Measurements from ENCODE around the gene DNAJC12. TPM values are rescaled to one million over a fixed set of nuclear protein-coding genes. Genes with fewer than 3 reads are reported as not detected.

DNAJC12 gene
- total RNA-seq, 1 donor from 2014 or later: 4.5 TPM

GRCh38 chr10:67779465-67780203, 58.4 kb downstream of the DNAJC12 start:
- H3K36me3 Mint-ChIP-seq (ENCODE audit: low read depth): no peaks in the 10 kb centered on the region
- H3K27ac Mint-ChIP-seq (ENCODE audit: unreplicated experiment): peak overlapping the region; percentile 19
- H3K9me3 Mint-ChIP-seq (ENCODE audit: low read depth): no peaks in the 10 kb centered on the region
- no peak for DNase-seq (ENCODE audit: low spot score)
- peak overlapping the region; percentile 2 for H3K4me3 Mint-ChIP-seq (ENCODE audit: unreplicated experiment)
- H3K27me3 Mint-ChIP-seq (ENCODE audit: low read depth): no peaks in the 10 kb centered on the region
- H3K4me1 Mint-ChIP-seq (ENCODE audit: low read depth): peaks cover 20% of the 10 kb centered on the region
- peak; percentile 96 for TF ChIP-seq CTCF (IDR thresholded peaks at IDR 0.05)

GRCh38 chr10:67776371-67776770, 61.6 kb downstream of the DNAJC12 start:
- TF ChIP-seq CTCF (IDR thresholded peaks at IDR 0.05): no peak
- Mint-ChIP-seq H3K27ac (ENCODE audit: unreplicated experiment) (no peak overlapping the region), H3K36me3 (ENCODE audit: low read depth) (no peaks in the 10 kb centered on the region), H3K9me3 (ENCODE audit: low read depth) (no peaks in the 10 kb centered on the region), H3K4me1 (ENCODE audit: low read depth) (peaks cover 20% of the 10 kb centered on the region), H3K4me3 (ENCODE audit: unreplicated experiment) (no peak overlapping the region), H3K27me3 (ENCODE audit: low read depth) (no peaks in the 10 kb centered on the region)
- DNase-seq (ENCODE audit: low spot score): no peak

GRCh38 chr10:67775279-67775678, 62.7 kb downstream of the DNAJC12 start:
- no peak for DNase-seq (ENCODE audit: low spot score)
- H3K9me3 Mint-ChIP-seq (ENCODE audit: low read depth): no peaks in the 10 kb centered on the region
- H3K36me3 Mint-ChIP-seq (ENCODE audit: low read depth): no peaks in the 10 kb centered on the region
- no peak overlapping the region for H3K4me3 Mint-ChIP-seq (ENCODE audit: unreplicated experiment)
- no peak overlapping the region for H3K27ac Mint-ChIP-seq (ENCODE audit: unreplicated experiment)
- no peak for TF ChIP-seq CTCF (IDR thresholded peaks at IDR 0.05)
- peaks cover 20% of the 10 kb centered on the region for H3K4me1 Mint-ChIP-seq (ENCODE audit: low read depth)
- no peaks in the 10 kb centered on the region for H3K27me3 Mint-ChIP-seq (ENCODE audit: low read depth)

- Mint-ChIP-seq H3K36me3 (ENCODE audit: low read depth) (no peaks in the 10 kb centered on the region), H3K4me1 (ENCODE audit: low read depth) (peaks cover 13% of the 10 kb centered on the region), H3K4me3 (ENCODE audit: unreplicated experiment) (no peak overlapping the region), H3K27ac (ENCODE audit: unreplicated experiment) (no peak overlapping the region), H3K9me3 (ENCODE audit: low read depth) (no peaks in the 10 kb centered on the region), H3K27me3 (ENCODE audit: low read depth) (peaks cover 10% of the 10 kb centered on the region)
- TF ChIP-seq CTCF (IDR thresholded peaks at IDR 0.05): no peak
- no peak for DNase-seq (ENCODE audit: low spot score)
Measured at GRCh38 chr10:67772894-67773511, 65.0 kb downstream of the DNAJC12 start.

GRCh38 chr10:67772151-67772550, 65.8 kb downstream of the DNAJC12 start:
- H3K9me3 Mint-ChIP-seq (ENCODE audit: low read depth): no peaks in the 10 kb centered on the region
- no peak for DNase-seq (ENCODE audit: low spot score)
- peaks cover 13% of the 10 kb centered on the region for H3K4me1 Mint-ChIP-seq (ENCODE audit: low read depth)
- H3K4me3 Mint-ChIP-seq (ENCODE audit: unreplicated experiment): no peak overlapping the region
- no peaks in the 10 kb centered on the region for H3K36me3 Mint-ChIP-seq (ENCODE audit: low read depth)
- TF ChIP-seq CTCF (IDR thresholded peaks at IDR 0.05): no peak
- H3K27me3 Mint-ChIP-seq (ENCODE audit: low read depth): peaks cover 10% of the 10 kb centered on the region
- H3K27ac Mint-ChIP-seq (ENCODE audit: unreplicated experiment): no peak overlapping the region
